Prostate gland (tissue), 2 donors: ENCODE data around the gene MCCD1. TPM values are rescaled to one million over a fixed set of nuclear protein-coding genes. Genes with fewer than 3 reads are reported as not detected.

Source experiments
- DNase-seq: peaks from one replicate; pipeline ENCODE4 v3.0.0-alpha.2; 2019; ENCODE audit warnings: low spot score
- H3K27ac ChIP-seq, 2 donors: fragments of 200-600 bp; sonication (generic); 2 replicates each; pipeline ENCODE4 v1.5.1; 2017 to 2019
- H3K27me3 ChIP-seq: fragments of 200-600 bp; sonication (generic); replicated peaks from 2 replicates; pipeline ENCODE4 v1.5.1; 2019; ENCODE audit not compliant: insufficient read depth
- H3K36me3 ChIP-seq, 2 donors: fragments of 200-600 bp; sonication (generic); 1 replicate in 1 of 2; 2 replicates in 1 of 2; pipeline versions ENCODE4 v1.5.1 to v1.8.1; 2017 to 2019
- H3K4me1 ChIP-seq: fragments of 200-600 bp; sonication (generic); replicated peaks from 2 replicates; pipeline ENCODE4 v1.5.1; 2019
- H3K4me3 ChIP-seq, 2 donors: fragments of 200-600 bp; sonication (generic); 2 replicates each; pipeline ENCODE4 v1.5.1; 2017 to 2019
- H3K9me3 ChIP-seq: fragments of 200-600 bp; sonication (generic); 2 replicates; pipeline ENCODE4 v1.5.1; 2017
- CTCF ChIP-seq, 4 experiments: fragments of 200-600 bp in 2 of 4; fragments of 450-650 bp in 2 of 4; sonication (generic) in 2 of 4; IDR thresholded peaks; 1 replicate in 3 of 4; 2 replicates in 1 of 4; pipeline ENCODE4 v1.5.1; 2016 to 2019; ENCODE audit warnings: antibody characterized with exemption in 4 of 4, mild to moderate bottlenecking in 2 of 4, moderate library complexity in 2 of 4
- POLR2A ChIP-seq: fragments of 450-650 bp; IDR thresholded peaks from one replicate; pipeline ENCODE4 v1.6.1; 2016; ENCODE audit warnings: antibody characterized with exemption, mild to moderate bottlenecking
- POLR2AphosphoS5 ChIP-seq: sonication (generic); formaldehyde crosslinking; IDR thresholded peaks from one replicate; pipeline ENCODE4 v1.6.1; 2017; ENCODE audit warnings: antibody characterized with exemption
- WGBS: methylation state at CpG from one replicate; pipeline ENCODE4 v1.1.5; 2018; 5-methylcytosine and 5-hydroxymethylcytosine counted together
- intact Hi-C: fragments of 100-400 bp; cut with DNase I; formaldehyde crosslinking; loops from one replicate; pipeline ENCODE4 v1.14.2; 2022
- total RNA-seq, 2 donors: library from RNA; depleted of rRNA; stranded (reverse); fragments of >200 nt; gene quantifications; one replicate each; pipeline ENCODE4 v1.1.0, GENCODE V29; 2016

The MCCD1 gene, protein sequence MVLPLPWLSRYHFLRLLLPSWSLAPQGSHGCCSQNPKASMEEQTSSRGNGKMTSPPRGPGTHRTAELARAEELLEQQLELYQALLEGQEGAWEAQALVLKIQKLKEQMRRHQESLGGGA
- total RNA-seq: not detected

- Histone ChIP-seq H3K4me1 (no peaks in the 10 kb centered on the region), H3K4me3 (no peak within 1 kb of the TSS), H3K27me3 (no peaks in the 10 kb centered on the region), H3K27ac (no peak within 1 kb of the TSS), H3K9me3 (no peaks in the 10 kb centered on the region), H3K36me3 (peaks cover 11 to 13% of the 10 kb centered on the region in 2 donors)
- 74% methylated on average over 7 of the region's 7 CpGs for WGBS
- DNase-seq: no peak
- intact Hi-C loops: no loop called here
- TF ChIP-seq CTCF (IDR thresholded peaks at IDR 0.05) (no peak), POLR2AphosphoS5 (no peak), POLR2A (no peak)
Observed at GRCh38 chr6:31528821-31529328, at the start of gene MCCD1. TSS of gene MCCD1 (plus strand) at chr6:31528962. CDS start at chr6:31529015, 53 bp downstream.

- no peak overlapping the region for H3K4me3 ChIP-seq
- no peak for TF ChIP-seq POLR2A
- TF ChIP-seq CTCF (IDR thresholded peaks at IDR 0.05): no peak
- no peak for TF ChIP-seq POLR2AphosphoS5
- no peak overlapping the region for H3K27ac ChIP-seq
- H3K27me3 ChIP-seq: no peaks in the 10 kb centered on the region
- WGBS: 87% methylated on average over 5 of the region's 5 CpGs
- intact Hi-C loops: no loop called here
- H3K36me3 ChIP-seq: no peaks in the 10 kb centered on the region
- no peaks in the 10 kb centered on the region for H3K9me3 ChIP-seq
- no peak for DNase-seq
- no peaks in the 10 kb centered on the region for H3K4me1 ChIP-seq
Observed at GRCh38 chr6:31479151-31479932, 49.4 kb upstream of the MCCD1 start.

- Histone ChIP-seq H3K4me1 (no peaks in the 10 kb centered on the region), H3K27me3 (no peaks in the 10 kb centered on the region), H3K36me3 (no peaks in the 10 kb centered on the region), H3K4me3 (no peak overlapping the region), H3K27ac (no peak overlapping the region), H3K9me3 (no peaks in the 10 kb centered on the region)
- WGBS: 62% methylated on average over 3 of the region's 3 CpGs
- intact Hi-C loops: no loop called here
- TF ChIP-seq POLR2A (no peak), CTCF (IDR thresholded peaks at IDR 0.05) (no peak), POLR2AphosphoS5 (no peak)
- no peak for DNase-seq
Observed at GRCh38 chr6:31479933-31480535, 48.7 kb upstream of the MCCD1 start.

DNA sequence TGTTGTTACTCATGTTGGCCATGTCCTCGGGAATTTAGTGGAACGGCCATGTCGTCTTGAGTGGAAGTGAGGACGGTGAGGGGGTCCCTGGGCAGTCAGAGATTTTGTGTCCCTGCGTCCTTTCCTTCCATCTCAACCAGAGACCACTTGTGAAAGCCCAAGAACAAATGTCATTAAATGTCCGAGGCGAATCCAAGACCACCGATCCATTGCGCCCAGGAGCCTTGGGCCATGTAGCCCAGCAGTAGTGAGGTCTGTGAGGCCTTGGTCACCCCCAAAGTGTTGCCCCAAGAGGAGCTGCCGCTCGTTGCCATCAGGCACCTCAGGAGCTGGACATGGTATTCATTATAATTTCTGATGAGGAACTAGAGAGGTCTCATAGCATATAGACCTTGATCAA lies 48.2 kb upstream of the MCCD1 start:
- H3K36me3 ChIP-seq: no peaks in the 10 kb centered on the region
- no peaks in the 10 kb centered on the region for H3K4me1 ChIP-seq
- intact Hi-C loops: no loop called here
- no peaks in the 10 kb centered on the region for H3K9me3 ChIP-seq
- no peak overlapping the region for H3K4me3 ChIP-seq
- no peak for TF ChIP-seq POLR2AphosphoS5
- no peak for TF ChIP-seq POLR2A
- TF ChIP-seq CTCF (IDR thresholded peaks at IDR 0.05): no peak
- WGBS: 85% methylated on average over 11 of the region's 11 CpGs
- no peak overlapping the region for H3K27ac ChIP-seq
- no peak for DNase-seq
- no peaks in the 10 kb centered on the region for H3K27me3 ChIP-seq
